IMR-90 (cell line): ENCODE measurements around the gene UNC79. TPM values are rescaled to one million over a fixed set of nuclear protein-coding genes. Genes with fewer than 3 reads are reported as not detected.

Experiments
- ATAC-seq: fragments of 200-7000 bp; cut with Tn5 transposase; 2 replicates; pipeline ENCODE4 v1.9.1; 2020; ENCODE audit warnings: low read depth, mild to moderate bottlenecking, moderate library complexity
- BruUV-seq: library from RNA; stranded (reverse); fragments of 400-500 nt; replicated peaks from 2 replicates; lab custom pipeline; 2021; lab: Mats Ljungman, UMichigan
- CTCF ChIA-PET: fragments of 300-600 bp; formaldehyde crosslinking; extraction: SDS; loops from one replicate; lab custom pipeline; 2021; ENCODE audit warnings: antibody characterized with exemption; lab: Yijun Ruan, JAX
- POLR2A ChIA-PET: fragments of 300-600 bp; sonication (Branson Sonifier 250); formaldehyde crosslinking; loops from one replicate; lab custom pipeline; 2022; ENCODE audit warnings: antibody characterized with exemption; ENCODE audit not compliant: unreplicated experiment; lab: Charles Lee
- DNase-seq: peaks from one replicate; pipeline ENCODE4 v3.0.0; 2013
- H2AFZ ChIP-seq: replicated peaks from 2 replicates; pipeline ENCODE3; 2013; ENCODE audit warnings: low read length, mild to moderate bottlenecking; ENCODE audit not compliant: poor library complexity
- H2AK5ac ChIP-seq: 2 replicates; pipeline ENCODE4 v1.6.1; 2013; ENCODE audit warnings: low read depth, low read length, inconsistent platforms
- H2AK9ac ChIP-seq: replicated peaks from 2 replicates; pipeline ENCODE3; 2013; ENCODE audit warnings: mild to moderate bottlenecking, low read depth, low read length, moderate library complexity; ENCODE audit not compliant: poor library complexity
- H2BK120ac ChIP-seq: 2 replicates; pipeline ENCODE4 v1.6.1; 2013; ENCODE audit warnings: low read depth, low read length, inconsistent platforms
- H2BK15ac ChIP-seq: 3 replicates; pipeline ENCODE4 v1.6.1; 2013; ENCODE audit warnings: low read depth, low read length, inconsistent platforms
- H2BK20ac ChIP-seq: 2 replicates; pipeline ENCODE4 v1.6.1; 2013; ENCODE audit warnings: low read depth, mild to moderate bottlenecking, inconsistent platforms, low read length, moderate library complexity
- H2BK5ac ChIP-seq: 2 replicates; pipeline ENCODE4 v1.6.1; 2013; ENCODE audit warnings: mild to moderate bottlenecking, low read depth, low read length, inconsistent platforms; ENCODE audit not compliant: poor library complexity, severe bottlenecking
- H3K14ac ChIP-seq: replicated peaks from 2 replicates; pipeline ENCODE4 v1.6.1; 2013; ENCODE audit warnings: low read depth, low read length, inconsistent platforms
- H3K18ac ChIP-seq: 2 replicates; pipeline ENCODE4 v1.6.1; 2013; ENCODE audit warnings: low read depth, low read length, control low read depth
- H3K23ac ChIP-seq: 2 replicates; pipeline ENCODE4 v1.6.1; 2013; ENCODE audit warnings: low read depth, low read length, inconsistent platforms
- H3K27ac ChIP-seq: 2 replicates; pipeline ENCODE4 v1.5.1; 2013; ENCODE audit warnings: mild to moderate bottlenecking, control low read depth, low read length; ENCODE audit not compliant: insufficient read depth
- H3K27me3 ChIP-seq: 2 replicates; pipeline ENCODE4 v1.6.1; 2013; ENCODE audit warnings: low read length; ENCODE audit not compliant: control insufficient read depth, insufficient read depth
- H3K36me3 ChIP-seq: 2 replicates; pipeline ENCODE4 v1.6.1; 2013; ENCODE audit warnings: low read length, mixed read lengths; ENCODE audit not compliant: control insufficient read depth, insufficient read depth
- H3K4ac ChIP-seq: 2 replicates; pipeline ENCODE4 v1.6.1; 2013; ENCODE audit warnings: low read depth, low read length, inconsistent platforms
- H3K4me1 ChIP-seq: 2 replicates; pipeline ENCODE4 v1.6.1; 2013; ENCODE audit warnings: low read length, mixed read lengths; ENCODE audit not compliant: control insufficient read depth, insufficient read depth
- H3K4me2 ChIP-seq: 2 replicates; pipeline ENCODE4 v1.6.1; 2013; ENCODE audit warnings: low read depth, mild to moderate bottlenecking, control low read depth, low read length, moderate library complexity
- H3K4me3 ChIP-seq: 2 replicates; pipeline ENCODE4 v1.5.1; 2013; ENCODE audit warnings: low read depth, mild to moderate bottlenecking, control low read depth, low read length, moderate library complexity; ENCODE audit not compliant: insufficient read depth
- H3K56ac ChIP-seq: 2 replicates; pipeline ENCODE4 v1.6.1; 2013; ENCODE audit warnings: low read length, inconsistent platforms; ENCODE audit not compliant: insufficient read depth; ENCODE audit errors: extremely low read depth
- H3K79me1 ChIP-seq, 2 experiments: 2 replicates each; pipeline ENCODE4 v1.6.1; 2013; ENCODE audit warnings: low read length in 2 of 2, inconsistent platforms in 1 of 2, low read depth in 1 of 2
- H3K9ac ChIP-seq: 2 replicates; pipeline ENCODE4 v1.6.1; 2013; ENCODE audit warnings: low read depth, low read length, control low read depth
- H3K9me1 ChIP-seq: 2 replicates; pipeline ENCODE4 v1.6.1; 2013; ENCODE audit warnings: low read length, inconsistent platforms; ENCODE audit not compliant: insufficient read depth
- H3K9me3 ChIP-seq: 2 replicates; pipeline ENCODE4 v1.6.1; 2013; ENCODE audit warnings: low read length; ENCODE audit not compliant: control insufficient read depth, insufficient read depth
- H4K20me1 ChIP-seq: 2 replicates; pipeline ENCODE4 v1.6.1; 2013; ENCODE audit warnings: low read length, inconsistent platforms; ENCODE audit not compliant: insufficient read depth
- H4K5ac ChIP-seq: 2 replicates; pipeline ENCODE4 v1.6.1; 2013; ENCODE audit warnings: mild to moderate bottlenecking, low read depth, low read length, control low read depth
- H4K8ac ChIP-seq, 2 experiments: 2 replicates each; pipeline ENCODE4 v1.6.1; 2013; ENCODE audit warnings: low read depth in 2 of 2, low read length in 2 of 2, control low read depth in 1 of 2, inconsistent platforms in 1 of 2
- H4K91ac ChIP-seq: 2 replicates; pipeline ENCODE4 v1.6.1; 2013; ENCODE audit warnings: low read depth, low read length, inconsistent platforms; ENCODE audit not compliant: insufficient read depth
- BHLHE40 ChIP-seq: fragments of 150-350 bp; IDR thresholded peaks from 2 replicates; pipeline ENCODE4 v1.6.1; 2016; ENCODE audit warnings: mild to moderate bottlenecking, low read depth, low read length
- CHD1 ChIP-seq: IDR thresholded peaks from 2 replicates; pipeline ENCODE4 v1.6.1; 2012; ENCODE audit warnings: low read depth, low read length, improper control_type of control experiment
- MAZ ChIP-seq: IDR thresholded peaks from 2 replicates; pipeline ENCODE4 v1.6.1; 2012; ENCODE audit warnings: low read depth, mild to moderate bottlenecking, low read length, improper control_type of control experiment, moderate library complexity, borderline replicate concordance
- MXI1 ChIP-seq: IDR thresholded peaks from 2 replicates; pipeline ENCODE4 v1.6.1; 2012; ENCODE audit warnings: low read depth, mild to moderate bottlenecking, low read length, moderate library complexity, borderline replicate concordance
- NFE2L2 ChIP-seq: fragments of 150-350 bp; IDR thresholded peaks from 2 replicates; pipeline ENCODE4 v1.6.1; 2016; ENCODE audit warnings: low read depth, mild to moderate bottlenecking, low read length
- RCOR1 ChIP-seq: IDR thresholded peaks from 2 replicates; pipeline ENCODE4 v1.6.1; 2012; ENCODE audit warnings: mild to moderate bottlenecking, low read length, improper control_type of control experiment; ENCODE audit not compliant: insufficient replicate concordance
- RFX5 ChIP-seq: IDR thresholded peaks from 2 replicates; pipeline ENCODE4 v1.8.0; 2012; ENCODE audit warnings: low read depth, mild to moderate bottlenecking, low read length, moderate library complexity
- WGBS, 2 experiments: methylation state at CpG; one replicate each; pipeline versions ENCODE4 v1.1.5 to v1.1.7; 2013; ENCODE audit warnings: missing lambda C conversion rate in 2 of 2; ENCODE audit not compliant: insufficient read length in 1 of 2; ENCODE audit errors: extremely low coverage in 2 of 2; 5-methylcytosine and 5-hydroxymethylcytosine counted together
- dilution Hi-C: fragments of 300-500 bp; cut with HindIII; formaldehyde crosslinking; loops from one replicate; pipeline ENCODE4 v1.14.3; 2018; ENCODE audit warnings: low sequenced_read_pairs; ENCODE audit not compliant: unreplicated experiment
- in situ Hi-C: fragments of 300-500 bp; cut with MboI; formaldehyde crosslinking; loops from 3 replicates; pipeline ENCODE4 v1.14.3; 2019; ENCODE audit warnings: low sequenced_read_pairs, inconsistent platforms, mixed read lengths
- intact Hi-C: fragments of 100-400 bp; cut with micrococcal nuclease; formaldehyde crosslinking; loops from 2 replicates; pipeline ENCODE4 v1.10.0; 2022
- polyA plus RNA-seq, 3 experiments: library from polyadenylated mRNA; depleted of rRNA; stranded (reverse); fragments of >200 nt; gene quantifications; 2 replicates each; pipeline ENCODE4 v1.2.3, GENCODE V29; 2012; ENCODE audit warnings: low replicate concordance in 1 of 3
- total RNA-seq: library from RNA; depleted of rRNA; stranded (reverse); fragments of >200 nt; gene quantifications from 2 replicates; pipeline ENCODE4 v1.2.3, GENCODE V29; 2012
- TF ChIP-seq, protein P1 (sequence below): fragments of 150-350 bp; IDR thresholded peaks from 2 replicates; pipeline ENCODE4 v1.6.1; 2016; ENCODE audit warnings: low read depth, mild to moderate bottlenecking, low read length, moderate library complexity, borderline replicate concordance
- TF ChIP-seq, protein P2 (sequence below): conservative IDR thresholded peaks from 2 replicates; pipeline ENCODE4 v1.5.1; 2012; ENCODE audit warnings: mild to moderate bottlenecking, low read depth, low read length, improper control_type of control experiment

UNC79 gene
- total and polyA plus RNA-seq, 2 of the 4 experiments (the other 2 are of a cell fraction) = under 0.01 TPM

DNA sequence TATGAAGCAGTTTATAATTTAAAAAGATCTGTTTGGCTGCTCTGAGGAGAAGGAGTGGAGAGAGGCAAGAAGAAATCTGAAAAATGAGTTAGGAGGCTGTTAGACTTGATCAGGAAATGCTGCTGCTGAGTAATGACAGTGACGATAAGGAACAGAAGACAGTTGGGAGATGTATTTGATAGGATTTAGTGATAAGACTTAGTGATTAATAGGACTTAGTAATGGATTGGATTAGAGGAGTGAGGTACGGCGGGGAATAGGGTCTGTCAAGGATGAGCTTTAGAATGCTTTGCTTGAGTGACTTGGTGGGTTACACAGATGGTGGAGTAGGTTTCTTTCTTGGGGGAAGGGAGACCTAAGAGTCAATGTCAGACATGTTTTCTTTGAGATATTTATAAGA is 31.7 kb downstream of the UNC79 start:
- no peak overlapping the region for H3K4me2 ChIP-seq
- TF ChIP-seq MXI1 (no peak), MAZ (no peak), RFX5 (no peak), BHLHE40 (no peak), CHD1 (no peak), NFE2L2 (no peak), RCOR1 (no peak)
- TF ChIP-seq, protein P1, sequence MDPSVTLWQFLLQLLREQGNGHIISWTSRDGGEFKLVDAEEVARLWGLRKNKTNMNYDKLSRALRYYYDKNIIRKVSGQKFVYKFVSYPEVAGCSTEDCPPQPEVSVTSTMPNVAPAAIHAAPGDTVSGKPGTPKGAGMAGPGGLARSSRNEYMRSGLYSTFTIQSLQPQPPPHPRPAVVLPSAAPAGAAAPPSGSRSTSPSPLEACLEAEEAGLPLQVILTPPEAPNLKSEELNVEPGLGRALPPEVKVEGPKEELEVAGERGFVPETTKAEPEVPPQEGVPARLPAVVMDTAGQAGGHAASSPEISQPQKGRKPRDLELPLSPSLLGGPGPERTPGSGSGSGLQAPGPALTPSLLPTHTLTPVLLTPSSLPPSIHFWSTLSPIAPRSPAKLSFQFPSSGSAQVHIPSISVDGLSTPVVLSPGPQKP = no peak
- TF ChIP-seq, protein P2, sequence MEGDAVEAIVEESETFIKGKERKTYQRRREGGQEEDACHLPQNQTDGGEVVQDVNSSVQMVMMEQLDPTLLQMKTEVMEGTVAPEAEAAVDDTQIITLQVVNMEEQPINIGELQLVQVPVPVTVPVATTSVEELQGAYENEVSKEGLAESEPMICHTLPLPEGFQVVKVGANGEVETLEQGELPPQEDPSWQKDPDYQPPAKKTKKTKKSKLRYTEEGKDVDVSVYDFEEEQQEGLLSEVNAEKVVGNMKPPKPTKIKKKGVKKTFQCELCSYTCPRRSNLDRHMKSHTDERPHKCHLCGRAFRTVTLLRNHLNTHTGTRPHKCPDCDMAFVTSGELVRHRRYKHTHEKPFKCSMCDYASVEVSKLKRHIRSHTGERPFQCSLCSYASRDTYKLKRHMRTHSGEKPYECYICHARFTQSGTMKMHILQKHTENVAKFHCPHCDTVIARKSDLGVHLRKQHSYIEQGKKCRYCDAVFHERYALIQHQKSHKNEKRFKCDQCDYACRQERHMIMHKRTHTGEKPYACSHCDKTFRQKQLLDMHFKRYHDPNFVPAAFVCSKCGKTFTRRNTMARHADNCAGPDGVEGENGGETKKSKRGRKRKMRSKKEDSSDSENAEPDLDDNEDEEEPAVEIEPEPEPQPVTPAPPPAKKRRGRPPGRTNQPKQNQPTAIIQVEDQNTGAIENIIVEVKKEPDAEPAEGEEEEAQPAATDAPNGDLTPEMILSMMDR = no peak
- DNase-seq (no peak), ATAC-seq (no peak)
- no peaks in the 10 kb centered on the region for H3K79me1 ChIP-seq
- no peak overlapping the region for H2BK5ac ChIP-seq
- H3K56ac ChIP-seq = no peak overlapping the region
- H3K27ac ChIP-seq = no peak overlapping the region
- BruUV-seq = no TSS peak
- no peaks in the 10 kb centered on the region for H3K27me3 ChIP-seq
- no peak overlapping the region for H3K4me3 ChIP-seq
- no peak overlapping the region for H3K18ac ChIP-seq
- no peak overlapping the region for H2BK120ac ChIP-seq
- H2AK9ac ChIP-seq = no peak overlapping the region
- 29 to 100% methylated on average over 1 to 3 of the region's 3 CpGs for WGBS, 2 experiments
- H4K5ac ChIP-seq = no peak overlapping the region
- ChIA-PET CTCF (no interaction called here), POLR2A (no interaction called here)
- dilution Hi-C loops = no loop called here
- no peak overlapping the region for H3K14ac ChIP-seq
- no peak overlapping the region for H2BK15ac ChIP-seq
- no peaks in the 10 kb centered on the region for H3K4me1 ChIP-seq
- H3K9me1 ChIP-seq = no peaks in the 10 kb centered on the region
- no peaks in the 10 kb centered on the region for H3K36me3 ChIP-seq
- H4K20me1 ChIP-seq = no peaks in the 10 kb centered on the region
- no peak overlapping the region for H2AFZ ChIP-seq
- in situ Hi-C loops = no loop called here
- no peak overlapping the region for H3K4ac ChIP-seq
- no peak overlapping the region for H3K9ac ChIP-seq
- no peak overlapping the region for H4K8ac ChIP-seq
- no peak overlapping the region for H2BK20ac ChIP-seq
- H3K9me3 ChIP-seq = peaks cover 4% of the 10 kb centered on the region; the same call in 1 of the 2 replicates
- no peak overlapping the region for H4K91ac ChIP-seq
- H2AK5ac ChIP-seq = no peak overlapping the region
- intact Hi-C loops = no loop called here
- H3K23ac ChIP-seq = no peak overlapping the region
